Measurements from ENCODE around the gene STX16.

DNA sequence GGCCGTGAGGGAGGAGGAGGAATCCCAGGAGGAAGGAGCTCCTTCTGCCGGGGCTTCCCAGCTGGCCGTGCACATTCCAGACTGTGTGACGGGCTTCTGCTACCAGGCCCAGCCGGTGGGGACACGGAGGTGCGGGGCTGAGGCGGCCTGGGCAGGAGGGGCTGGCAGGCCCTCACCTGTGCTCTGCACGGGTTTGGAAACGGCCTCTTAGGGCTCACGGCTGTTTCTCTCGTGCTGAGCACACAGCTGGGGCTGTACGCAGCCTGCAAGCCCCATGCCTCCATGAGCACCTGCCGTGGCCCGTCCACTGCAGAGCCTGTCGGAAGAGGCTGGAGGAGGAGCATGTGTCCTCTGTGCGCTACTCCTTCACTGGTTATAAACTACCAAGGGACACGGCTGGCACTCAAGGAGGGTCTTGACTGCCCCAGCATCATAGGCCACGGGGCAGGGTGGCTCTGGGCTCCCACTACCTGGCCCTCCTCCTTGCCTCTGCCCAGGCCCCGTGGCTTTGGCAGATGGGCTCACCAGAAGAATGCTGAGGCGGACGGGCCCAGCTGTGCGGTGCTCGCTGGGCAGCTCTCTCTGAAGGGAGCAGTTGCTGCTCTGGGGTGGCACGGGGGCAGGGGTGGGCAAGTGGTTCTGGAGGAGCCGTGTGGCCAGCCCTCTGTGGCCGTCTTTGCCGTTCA, 57.3 kb downstream of the STX16 start:
- TF ChIP-seq CTCF (IDR thresholded peaks at IDR 0.05) (no peak), POLR2A (IDR thresholded peaks at IDR 0.05) (no peak)

Data from sigmoid colon (tissue), 3 donors.